Measurements from ENCODE around the gene POLD2.

The POLD2 gene

DNA sequence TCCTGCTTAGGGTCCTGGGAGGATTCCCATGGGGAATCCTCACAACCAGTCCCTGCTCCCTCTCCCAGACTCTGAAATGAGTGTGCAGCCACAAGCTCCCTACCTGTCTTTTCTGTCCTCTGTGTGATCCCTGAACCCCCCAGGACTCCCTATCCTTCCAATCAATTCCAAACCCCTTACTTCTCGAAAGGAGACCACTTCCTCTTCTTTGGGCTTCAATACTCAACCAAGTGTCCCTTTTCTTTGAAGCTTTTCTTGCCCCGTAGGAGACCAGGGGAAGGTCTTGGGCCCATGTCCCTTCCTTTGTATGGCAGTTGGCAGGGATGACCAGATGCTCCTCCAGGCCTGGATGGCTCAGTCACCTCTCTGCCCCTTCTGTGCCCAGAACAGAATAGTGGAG, 17.5 kb downstream of the POLD2 start:
- no peak overlapping the region for H3K4me3 ChIP-seq (ENCODE audit: low read depth, low read length)
- H3K36me3 ChIP-seq: no peaks in the 10 kb centered on the region

GRCh38 chr7:44104860-44105771, 18.2 kb downstream of the POLD2 start:
- no peak for TF ChIP-seq CTCF (IDR thresholded peaks at IDR 0.05; ENCODE audit: low read depth, low read length)
- H3K27me3 ChIP-seq: no peaks in the 10 kb centered on the region; the same call in 1 of the 2 replicates
- H3K4me3 ChIP-seq (ENCODE audit: low read depth, low read length): peak overlapping the region; percentile 51
- peaks cover 6% of the 10 kb centered on the region for H3K4me1 ChIP-seq
- no peaks in the 10 kb centered on the region for H3K36me3 ChIP-seq
- no peaks in the 10 kb centered on the region for H3K9me3 ChIP-seq
- DNase-seq: no peak

More for the DNA sequence above, 17.5 kb downstream of the POLD2 start:
- DNase-seq: no peak
- TF ChIP-seq CTCF (IDR thresholded peaks at IDR 0.05; ENCODE audit: low read depth, low read length): no peak
- no peaks in the 10 kb centered on the region for H3K9me3 ChIP-seq
- peaks cover 3% of the 10 kb centered on the region for H3K4me1 ChIP-seq
- H3K27me3 ChIP-seq: no peaks in the 10 kb centered on the region; the same call in 1 of the 2 replicates

DNA sequence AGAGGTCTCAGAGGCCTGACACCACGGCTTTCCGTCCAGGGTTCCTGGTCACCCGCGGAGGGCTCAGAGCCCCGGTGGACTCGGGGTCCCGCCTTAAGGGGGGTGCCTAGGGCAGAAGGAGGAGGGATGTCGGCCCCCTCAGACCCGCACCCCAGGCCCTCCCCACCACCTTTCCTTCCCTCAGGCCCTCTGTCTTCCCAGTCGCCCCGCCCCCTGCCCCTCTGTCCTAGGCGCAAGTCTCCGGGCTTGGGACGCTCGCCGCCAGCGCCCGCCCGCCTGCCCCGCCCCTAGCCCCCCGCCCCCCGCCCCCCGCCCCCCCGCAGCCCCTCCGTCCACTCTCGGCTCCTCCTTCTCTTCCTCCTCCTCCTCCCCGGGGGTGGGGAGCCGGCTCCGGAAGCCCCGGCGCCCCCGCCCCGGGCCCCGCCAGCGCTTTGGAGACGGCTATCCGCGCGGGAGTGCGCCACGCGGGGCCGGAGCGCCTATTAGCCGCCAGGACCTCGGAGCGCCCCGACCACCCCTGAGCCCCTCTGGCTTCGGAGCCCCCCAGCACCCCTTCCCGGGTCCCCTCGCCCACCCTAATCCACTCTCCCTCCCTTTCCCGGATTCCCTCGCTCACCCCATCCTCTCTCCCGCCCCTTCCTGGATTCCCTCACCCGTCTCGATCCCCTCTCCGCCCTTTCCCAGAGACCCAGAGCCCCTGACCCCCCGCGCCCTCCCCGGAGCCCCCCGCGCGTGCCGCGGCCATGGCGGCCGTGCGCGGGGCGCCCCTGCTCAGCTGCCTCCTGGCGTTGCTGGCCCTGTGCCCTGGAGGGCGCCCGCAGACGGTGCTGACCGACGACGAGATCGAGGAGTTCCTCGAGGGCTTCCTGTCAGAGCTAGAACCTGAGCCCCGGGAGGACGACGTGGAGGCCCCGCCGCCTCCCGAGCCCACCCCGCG, 19.2 kb downstream of the POLD2 start, which contains the start of gene AEBP1:
Gene AEBP1 (plus strand): TSS at position 423 of the 937 bp plus-strand sequence. CDS start 321 bp downstream, at position 744.
- Histone ChIP-seq H3K27me3 (no peaks in the 10 kb centered on the region; the same call in 1 of the 2 replicates), H3K9me3 (no peaks in the 10 kb centered on the region), H3K4me3 (ENCODE audit: low read depth, low read length) (peak within 1 kb of the TSS; percentile 51), H3K36me3 (no peaks in the 10 kb centered on the region), H3K4me1 (peaks cover 6% of the 10 kb centered on the region)
- DNase-seq: peak; percentile 43
- no peak for TF ChIP-seq CTCF (IDR thresholded peaks at IDR 0.05; ENCODE audit: low read depth, low read length)

GRCh38 chr7:44103566-44103922, 19.8 kb downstream of the POLD2 start:
- no peaks in the 10 kb centered on the region for H3K9me3 ChIP-seq
- TF ChIP-seq CTCF (IDR thresholded peaks at IDR 0.05; ENCODE audit: low read depth, low read length): no peak
- H3K4me1 ChIP-seq: peaks cover 6% of the 10 kb centered on the region
- H3K36me3 ChIP-seq: no peaks in the 10 kb centered on the region
- peak overlapping the region; percentile 24; the same call in 1 of the 2 replicates for H3K4me3 ChIP-seq (ENCODE audit: low read depth, low read length)
- DNase-seq: no peak
- no peaks in the 10 kb centered on the region; the same call in 1 of the 2 replicates for H3K27me3 ChIP-seq

- no peaks in the 10 kb centered on the region for H3K36me3 ChIP-seq
- TF ChIP-seq CTCF (IDR thresholded peaks at IDR 0.05; ENCODE audit: low read depth, low read length): no peak
- no peak for DNase-seq
- no peaks in the 10 kb centered on the region; the same call in 1 of the 2 replicates for H3K27me3 ChIP-seq
- H3K4me3 ChIP-seq (ENCODE audit: low read depth, low read length): no peak overlapping the region
- H3K9me3 ChIP-seq: no peaks in the 10 kb centered on the region
- H3K4me1 ChIP-seq: peaks cover 6% of the 10 kb centered on the region
Measured at GRCh38 chr7:44102846-44103565, 20.3 kb downstream of the POLD2 start.

All from BE2C (cell line).